K562 (cell line): ENCODE data around the gene ICAM2. TPM values are rescaled to one million over a fixed set of nuclear protein-coding genes. Genes with fewer than 3 reads are reported as not detected.
A peak's percentile ranks its signal among the peaks of the same experiment; 100 is the strongest.

Experiments
- ATAC-seq: fragments of 200-7000 bp; cut with Tn5 transposase; 3 replicates; pipeline ENCODE4 v1.9.1; 2020; ENCODE audit warnings: moderate library complexity
- BruUV-seq: library from RNA; stranded (reverse); fragments of 400-500 nt; replicated peaks from 2 replicates; lab custom pipeline; 2021; lab: Mats Ljungman, UMichigan
- CTCF ChIA-PET: fragments of 300-600 bp; formaldehyde crosslinking; extraction: SDS; loops from one replicate; lab custom pipeline; 2021; ENCODE audit warnings: low intra/inter-chr PET ratio; lab: Yijun Ruan, JAX
- POLR2A ChIA-PET: fragments of 300-600, 350-650 bp; sonication (Branson Sonifier 250); formaldehyde crosslinking; extraction: SDS; loops from one replicate; lab custom pipeline; 2021; ENCODE audit warnings: antibody characterized with exemption, inconsistent platforms; lab: Yijun Ruan, JAX
- DNase-seq, 4 experiments: peaks; one replicate each; pipeline versions ENCODE4 v3.0.0 to v3.0.0-alpha.2; 2011 to 2018; ENCODE audit warnings: low spot score in 3 of 4, mixed read lengths in 3 of 4; ENCODE audit errors: extremely low read depth in 1 of 4
- FAIRE-seq: peaks from 2 replicates; lab custom pipeline; 2011; peaks lifted over from hg19 to GRCh38; lab: Jason Lieb, UNC
- H2AFZ ChIP-seq: 2 replicates; pipeline ENCODE4 v1.6.0; 2011; ENCODE audit warnings: low read depth, low read length, control low read depth, inconsistent platforms
- H3K27ac ChIP-seq: fragments of 200-600 bp; 3 replicates; pipeline ENCODE4 v1.8.0; 2011; ENCODE audit warnings: low read depth, mild to moderate bottlenecking, control low read depth, inconsistent platforms, low read length, moderate library complexity, mixed read lengths; ENCODE audit errors: extremely low read depth
- H3K27me3 ChIP-seq, 2 experiments: fragments of 300-600 bp in 1 of 2; 2 replicates in 1 of 2; 3 replicates in 1 of 2; pipeline versions ENCODE4 v1.6.0 to v1.8.0; 2011; ENCODE audit warnings: inconsistent platforms in 2 of 2, low read length in 2 of 2, mild to moderate bottlenecking in 1 of 2, mixed read lengths in 1 of 2, moderate library complexity in 1 of 2; ENCODE audit not compliant: control insufficient read depth in 2 of 2, insufficient read depth in 2 of 2
- H3K36me3 ChIP-seq: fragments of 300-600 bp; 3 replicates; pipeline ENCODE4 v1.8.0; 2011; ENCODE audit warnings: mild to moderate bottlenecking, low read length, inconsistent platforms; ENCODE audit not compliant: control insufficient read depth, insufficient read depth
- H3K4me1 ChIP-seq, 2 experiments: fragments of 200-600 bp in 1 of 2; replicated peaks in 1 of 2; 2 replicates in 1 of 2; 3 replicates in 1 of 2; pipeline versions ENCODE4 v1.5.1 to v1.8.0; 2011; ENCODE audit warnings: inconsistent platforms in 2 of 2, low read length in 2 of 2, mild to moderate bottlenecking in 1 of 2, mixed read lengths in 1 of 2, moderate library complexity in 1 of 2; ENCODE audit not compliant: control insufficient read depth in 2 of 2, insufficient read depth in 2 of 2
- H3K4me2 ChIP-seq: 2 replicates; pipeline ENCODE4 v1.6.1; 2011; ENCODE audit warnings: low read length, control low read depth, inconsistent platforms, mixed read lengths; ENCODE audit not compliant: insufficient read depth
- H3K4me3 ChIP-seq: fragments of 200-600 bp; sonication (generic), shearing (Covaris generic); 2 replicates; pipeline ENCODE4 v1.5.1; 2016; ENCODE audit warnings: control low read depth, inconsistent platforms
- H3K79me2 ChIP-seq: fragments of 200-600 bp; 3 replicates; pipeline ENCODE4 v1.8.0; 2011; ENCODE audit warnings: low read length, inconsistent platforms; ENCODE audit not compliant: control insufficient read depth, insufficient read depth
- H3K9ac ChIP-seq, 2 experiments: 2 replicates each; pipeline versions ENCODE4 v1.6.0 to v1.6.1; 2011; ENCODE audit warnings: low read depth in 2 of 2, low read length in 2 of 2, control low read depth in 1 of 2, inconsistent platforms in 1 of 2, mild to moderate bottlenecking in 1 of 2, mixed read lengths in 1 of 2; ENCODE audit not compliant: insufficient read depth in 1 of 2
- H3K9me1 ChIP-seq: one replicate; pipeline ENCODE4 v1.6.0; 2011; ENCODE audit warnings: inconsistent platforms, mild to moderate bottlenecking, low read length, moderate library complexity; ENCODE audit not compliant: control insufficient read depth, insufficient read depth
- H3K9me3 ChIP-seq: replicated peaks from 2 replicates; pipeline ENCODE4 v1.5.1; 2011; ENCODE audit warnings: low read depth, low read length, inconsistent platforms; ENCODE audit not compliant: control insufficient read depth, insufficient read depth
- H4K20me1 ChIP-seq: replicated peaks from 2 replicates; pipeline ENCODE4 v1.6.1; 2011; ENCODE audit warnings: low read length, inconsistent platforms, mixed read lengths; ENCODE audit not compliant: control insufficient read depth, insufficient read depth
- ETV1 ChIP-seq: fragments of 450-650 bp; conservative IDR thresholded peaks from 2 replicates; pipeline ENCODE4 v1.6.1; 2016; ENCODE audit warnings: missing genetic modification characterization, control low read depth, low read depth, missing compliant biosample characterization
- GATAD2B ChIP-seq: fragments of 450-650 bp; IDR thresholded peaks from 2 replicates; pipeline ENCODE4 v1.6.1; 2017; ENCODE audit warnings: mild to moderate bottlenecking, borderline replicate concordance
- JUND ChIP-seq, 2 experiments: IDR thresholded peaks; 2 replicates in 1 of 2; 3 replicates in 1 of 2; pipeline ENCODE4 v1.6.1; 2011; ENCODE audit warnings: borderline replicate concordance in 2 of 2, low read depth in 2 of 2, low read length in 2 of 2, improper control_type of control experiment in 1 of 2, missing biosample characterization in 1 of 2, missing genetic modification characterization in 1 of 2, missing genetic modification reagents in 1 of 2
- MAFF ChIP-seq: IDR thresholded peaks from 2 replicates; pipeline ENCODE4 v1.6.1; 2012; ENCODE audit warnings: low read length, improper control_type of control experiment
- NRF1 ChIP-seq, 2 experiments: fragments of 450-650 bp; IDR thresholded peaks in 1 of 2; conservative IDR thresholded peaks in 1 of 2; 2 replicates each; pipeline ENCODE4 v1.6.1; 2014; ENCODE audit warnings: mild to moderate bottlenecking in 2 of 2
- NUFIP1 ChIP-seq: fragments of 450-650 bp; IDR thresholded peaks from 2 replicates; pipeline ENCODE4 v1.6.1; 2018; ENCODE audit not compliant: partially characterized antibody
- SAP30 ChIP-seq: fragments of 200-600 bp; sonication (generic); IDR thresholded peaks from 2 replicates; pipeline ENCODE4 v1.6.1; 2012; ENCODE audit warnings: borderline replicate concordance, low read depth, mild to moderate bottlenecking, moderate library complexity, low read length, control low read depth, inconsistent platforms; ENCODE audit not compliant: insufficient read depth, poor library complexity, severe bottlenecking
- SRF ChIP-seq, 2 experiments: fragments of 250-450, 450-650 bp in 1 of 2; sonication (Bioruptor Pico) in 1 of 2; sonication (generic) in 1 of 2; formaldehyde crosslinking; IDR thresholded peaks; 2 replicates each; pipeline versions ENCODE4 v1.5.0 to v1.5.1; 2020 to 2022; ENCODE audit warnings: mild to moderate bottlenecking in 1 of 2, missing genetic modification reagents in 1 of 2
- TCF7 ChIP-seq: sonication (generic); IDR thresholded peaks from 2 replicates; pipeline ENCODE4 v1.6.1; 2016; ENCODE audit warnings: antibody characterized with exemption, borderline replicate concordance
- ZFX ChIP-seq: sonication (generic); formaldehyde crosslinking; IDR thresholded peaks from 2 replicates; pipeline ENCODE4 v1.8.0; 2022; ENCODE audit warnings: mild to moderate bottlenecking, missing genetic modification reagents, moderate library complexity
- ZNF23 ChIP-seq: fragments of 250-450 bp; sonication (Bioruptor Pico); IDR thresholded peaks from 2 replicates; pipeline ENCODE4 v1.4.0; 2020; ENCODE audit warnings: mild to moderate bottlenecking
- ZNF347 ChIP-seq: fragments of 450-650 bp; formaldehyde crosslinking; IDR thresholded peaks from 2 replicates; pipeline ENCODE4 v1.4.0; 2020; ENCODE audit warnings: low read depth, mild to moderate bottlenecking, moderate library complexity
- ZNF408 ChIP-seq: fragments of 250-450 bp; sonication (Bioruptor Pico); IDR thresholded peaks from 2 replicates; pipeline ENCODE4 v1.4.0; 2020; ENCODE audit warnings: low read depth, mild to moderate bottlenecking, moderate library complexity
- ZNF644 ChIP-seq: fragments of 200-800 bp; sonication (Bioruptor generic); IDR thresholded peaks from 2 replicates; pipeline ENCODE4 v1.6.1; 2016; ENCODE audit warnings: low read depth, missing genetic modification characterization, missing compliant biosample characterization
- ZNF785 ChIP-seq: fragments of 250-450 bp; sonication (Bioruptor Pico); IDR thresholded peaks from 2 replicates; pipeline ENCODE4 v1.4.0; 2020; ENCODE audit warnings: mild to moderate bottlenecking
- WGBS: fragments of 100-300 bp; shearing (Covaris generic); methylation state at CpG from one replicate; pipeline ENCODE4 v1.1.6; 2016; ENCODE audit warnings: low coverage, mixed read lengths; ENCODE audit not compliant: insufficient coverage; ENCODE audit errors: missing lambda C conversion rate; 5-methylcytosine and 5-hydroxymethylcytosine counted together
- in situ Hi-C: fragments of 300-500 bp; cut with MboI; formaldehyde crosslinking; loops from 4 replicates; pipeline ENCODE4 v1.15.0; 2018; ENCODE audit warnings: inconsistent platforms, mixed read lengths
- intact Hi-C: fragments of 100-400 bp; cut with micrococcal nuclease; formaldehyde crosslinking; loops from 2 replicates; pipeline ENCODE4 v1.14.2; 2022
- polyA plus RNA-seq, 8 experiments: library from polyadenylated mRNA; depleted of rRNA in 4 of 8; stranded (reverse) in 5 of 8; unstranded in 3 of 8; fragments of >200 nt; fragmentation: Nextera tagmentation in 2 of 8; fragmentation: Illumina TruSeq in 1 of 8; extraction: Ambion mirVana in 2 of 8; extraction: Trizol in 1 of 8; gene quantifications; 2 replicates each; pipeline versions ENCODE4 v1.2.1 to v1.2.3, GENCODE V29; 2011 to 2014; ENCODE audit warnings: inconsistent platforms in 1 of 8, missing spikeins in 1 of 8
- total RNA-seq, 7 experiments: library from RNA; depleted of rRNA in 6 of 7; stranded (reverse); fragments of >200 nt in 6 of 7; fragmentation: Illumina TruSeq in 2 of 7; extraction: Trizol in 2 of 7; gene quantifications; 2 replicates each; pipeline versions ENCODE4 v1.2.1 to v1.2.3, GENCODE V29; 2011 to 2021; ENCODE audit warnings: low replicate concordance in 1 of 7
- TF ChIP-seq, protein P1 (sequence below): fragments of 250-450 bp; sonication (Bioruptor Pico); IDR thresholded peaks from 2 replicates; pipeline ENCODE4 v1.4.0; 2020; ENCODE audit warnings: mild to moderate bottlenecking, moderate library complexity, borderline replicate concordance

Gene ICAM2
- total and polyA plus RNA-seq, 9 of the 15 experiments (the other 6 are each of a cell fraction or from before 2014, with no cell fraction given): 37.9 to 89.4 (median 60.6) TPM

DNA sequence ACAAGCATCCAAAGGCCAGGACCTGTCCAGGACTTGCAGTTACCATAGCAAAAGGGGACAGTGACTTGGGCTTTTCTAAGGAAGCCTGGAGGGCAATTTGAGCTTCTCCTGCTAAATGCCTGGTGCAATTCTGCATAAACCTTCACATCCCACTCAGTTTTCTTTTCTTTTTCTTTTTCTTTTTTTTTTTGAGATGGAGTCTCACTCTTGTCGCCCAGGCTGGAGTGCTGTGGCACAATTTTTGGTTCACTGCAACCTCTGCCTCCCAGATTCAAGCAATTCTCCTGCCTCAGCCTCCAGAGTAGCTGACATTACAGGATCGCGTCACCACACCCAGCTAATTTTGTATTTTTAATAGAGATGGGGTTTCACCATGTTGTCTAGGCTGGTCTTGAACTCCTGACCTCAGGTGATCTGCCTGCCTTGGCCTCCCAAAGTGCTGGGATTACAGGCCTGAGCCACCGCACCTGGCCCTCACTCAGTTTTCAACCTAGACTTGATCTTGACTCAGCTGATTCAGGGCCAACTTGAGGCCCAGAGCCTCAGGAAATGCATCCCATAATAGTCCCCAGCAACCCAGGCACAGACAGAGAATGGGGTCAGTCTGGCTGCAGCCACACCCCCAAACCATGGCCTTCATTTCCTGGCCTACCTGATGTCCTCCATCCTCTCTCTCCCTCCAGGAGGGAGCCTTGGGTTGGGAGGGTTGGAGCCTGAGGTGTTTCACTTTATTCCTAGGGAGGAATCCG, 13.2 kb downstream of the ICAM2 start (continued):
- peak; percentile 67; the same call in 1 of the 2 replicates for TF ChIP-seq ZNF644
- TF ChIP-seq, all 486 proteins: peak for 20; not testable (repeated sequence) for 466

DNA sequence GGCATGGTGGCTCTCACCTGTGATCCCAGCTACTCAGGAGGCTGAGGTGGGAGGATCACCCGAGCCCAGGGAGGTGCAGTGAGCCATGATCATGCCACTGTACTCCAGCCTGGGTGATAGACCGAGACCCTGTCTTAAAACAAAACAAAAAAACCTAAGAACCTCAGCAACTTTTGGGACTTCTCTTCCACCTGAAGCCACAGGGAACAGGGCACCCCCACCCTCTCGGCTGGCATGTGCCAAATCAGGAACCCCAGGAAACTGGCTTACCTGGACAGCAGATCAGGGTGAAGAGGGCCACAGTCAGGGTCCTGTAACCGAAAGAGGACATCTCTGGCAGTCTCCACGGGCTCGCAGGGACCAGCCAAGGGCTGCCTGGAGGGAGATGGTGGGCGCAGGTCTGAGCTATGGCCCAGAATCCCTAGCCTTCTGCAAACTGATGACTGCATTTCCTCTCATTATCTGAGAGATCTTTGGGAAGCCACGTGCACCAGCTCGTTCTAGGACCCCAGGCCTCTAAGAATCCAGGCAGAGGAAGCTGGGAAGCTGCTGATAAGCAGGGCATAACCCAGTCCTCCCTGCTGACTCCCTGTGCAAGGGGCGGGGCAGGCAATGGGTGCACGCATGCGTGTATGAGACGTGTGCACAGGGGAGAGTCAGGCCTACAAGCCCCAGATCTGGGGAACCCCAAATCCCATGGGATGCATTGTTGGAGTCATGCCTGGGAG, 13.9 kb downstream of the ICAM2 start:
- ATAC-seq (peak; percentile 92), DNase-seq (peak; percentile 96 to 99 (median 97)), FAIRE-seq (peak; percentile 99)
- H3K27me3 ChIP-seq: no peaks in the 10 kb centered on the region
- no peaks in the 10 kb centered on the region for H3K9me1 ChIP-seq
- peak overlapping the region; percentile 81 for H3K27ac ChIP-seq
- H3K9ac ChIP-seq: peak overlapping the region; percentile 83 to 93
- intact Hi-C loops: no loop called here
- peaks cover 31% of the 10 kb centered on the region for H3K36me3 ChIP-seq
- H2AFZ ChIP-seq: peak overlapping the region; percentile 84
- no peaks in the 10 kb centered on the region for H4K20me1 ChIP-seq
- H3K9me3 ChIP-seq: no peaks in the 10 kb centered on the region
- H3K4me3 ChIP-seq: peak overlapping the region; percentile 44
- in situ Hi-C loops: no loop called here
- peak overlapping the region; percentile 87 for H3K4me2 ChIP-seq
- CTCF ChIA-PET: no interaction called here
- 0% methylated on average over 13 of the region's 13 CpGs for WGBS
- POLR2A ChIA-PET: interaction anchor here (0.6 to 3.6 kb wide), 12 partner anchors 9 to 139 kb away, joined by 3 to 24 read pairs (median 4); partner anchors contain the start of gene PRR29
- H3K4me1 ChIP-seq: peaks cover 19 to 55% of the 10 kb centered on the region in 2 experiments
- TSS peak; percentile 65 for BruUV-seq
- H3K79me2 ChIP-seq: peaks cover 22% of the 10 kb centered on the region
- no peak for TF ChIP-seq MAFF
- TF ChIP-seq NUFIP1: no peak
- peak; percentile 90; the same call in 1 of the 2 replicates for TF ChIP-seq GATAD2B
- TF ChIP-seq ZNF23 (CRISPR knock-in tag): no peak
- TF ChIP-seq ZFX (CRISPR knock-in tag): peak; percentile 80
- TF ChIP-seq JUND (IDR thresholded peaks at IDR 0.05; ENCODE audit: borderline replicate concordance, low read depth, low read length): peak; percentile 90
- TF ChIP-seq JUND (tag; IDR thresholded peaks at IDR 0.05; ENCODE audit: borderline replicate concordance, low read depth, low read length): peak; percentile 91; the same call in 2 of the 3 replicates
- TF ChIP-seq NRF1 (conservative IDR thresholded peaks at IDR 0.05 in 1 of 2, IDR thresholded peaks at IDR 0.05 in 1 of 2): peak; percentile 86 to 89
- TF ChIP-seq, protein P1, sequence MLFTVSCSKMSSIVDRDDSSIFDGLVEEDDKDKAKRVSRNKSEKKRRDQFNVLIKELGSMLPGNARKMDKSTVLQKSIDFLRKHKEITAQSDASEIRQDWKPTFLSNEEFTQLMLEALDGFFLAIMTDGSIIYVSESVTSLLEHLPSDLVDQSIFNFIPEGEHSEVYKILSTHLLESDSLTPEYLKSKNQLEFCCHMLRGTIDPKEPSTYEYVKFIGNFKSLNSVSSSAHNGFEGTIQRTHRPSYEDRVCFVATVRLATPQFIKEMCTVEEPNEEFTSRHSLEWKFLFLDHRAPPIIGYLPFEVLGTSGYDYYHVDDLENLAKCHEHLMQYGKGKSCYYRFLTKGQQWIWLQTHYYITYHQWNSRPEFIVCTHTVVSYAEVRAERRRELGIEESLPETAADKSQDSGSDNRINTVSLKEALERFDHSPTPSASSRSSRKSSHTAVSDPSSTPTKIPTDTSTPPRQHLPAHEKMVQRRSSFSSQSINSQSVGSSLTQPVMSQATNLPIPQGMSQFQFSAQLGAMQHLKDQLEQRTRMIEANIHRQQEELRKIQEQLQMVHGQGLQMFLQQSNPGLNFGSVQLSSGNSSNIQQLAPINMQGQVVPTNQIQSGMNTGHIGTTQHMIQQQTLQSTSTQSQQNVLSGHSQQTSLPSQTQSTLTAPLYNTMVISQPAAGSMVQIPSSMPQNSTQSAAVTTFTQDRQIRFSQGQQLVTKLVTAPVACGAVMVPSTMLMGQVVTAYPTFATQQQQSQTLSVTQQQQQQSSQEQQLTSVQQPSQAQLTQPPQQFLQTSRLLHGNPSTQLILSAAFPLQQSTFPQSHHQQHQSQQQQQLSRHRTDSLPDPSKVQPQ: no peak
- peak; percentile 89 for TF ChIP-seq ETV1 (tag)
- no peak for TF ChIP-seq ZNF408 (CRISPR knock-in tag)
- no peak for TF ChIP-seq ZNF347 (CRISPR knock-in tag)
- peak in 1 of 2 experiments; percentile 94; a peak in 2 of 4 replicates for TF ChIP-seq SRF (CRISPR knock-in tag; IDR thresholded peaks at IDR 0.05)
- TF ChIP-seq TCF7: no peak
- no peak for TF ChIP-seq ZNF785 (CRISPR knock-in tag)
- no peak for TF ChIP-seq SAP30
